Upper lobe of left lung (tissue), 4 donors: ENCODE measurements around the gene ALKBH5.

ENCODE experiments used
- POLR2A ChIP-seq, 4 donors: fragments of 450-650 bp; IDR thresholded peaks; one replicate each; pipeline ENCODE4 v1.5.1; 2016 to 2017; ENCODE audit warnings: antibody characterized with exemption in 4 of 4, mild to moderate bottlenecking in 2 of 4
- POLR2AphosphoS5 ChIP-seq, 2 donors: sonication (generic); formaldehyde crosslinking; IDR thresholded peaks; one replicate each; pipeline ENCODE4 v1.5.1; 2017; ENCODE audit warnings: antibody characterized with exemption in 2 of 2
- TF ChIP-seq, protein P1 (sequence below), 6 experiments: fragments of 450-650 bp in 4 of 6; fragments of 200-600 bp in 2 of 6; sonication (generic) in 2 of 6; IDR thresholded peaks; one replicate each; pipeline ENCODE4 v1.5.1; 2016 to 2019; ENCODE audit warnings: antibody characterized with exemption in 6 of 6

DNA sequence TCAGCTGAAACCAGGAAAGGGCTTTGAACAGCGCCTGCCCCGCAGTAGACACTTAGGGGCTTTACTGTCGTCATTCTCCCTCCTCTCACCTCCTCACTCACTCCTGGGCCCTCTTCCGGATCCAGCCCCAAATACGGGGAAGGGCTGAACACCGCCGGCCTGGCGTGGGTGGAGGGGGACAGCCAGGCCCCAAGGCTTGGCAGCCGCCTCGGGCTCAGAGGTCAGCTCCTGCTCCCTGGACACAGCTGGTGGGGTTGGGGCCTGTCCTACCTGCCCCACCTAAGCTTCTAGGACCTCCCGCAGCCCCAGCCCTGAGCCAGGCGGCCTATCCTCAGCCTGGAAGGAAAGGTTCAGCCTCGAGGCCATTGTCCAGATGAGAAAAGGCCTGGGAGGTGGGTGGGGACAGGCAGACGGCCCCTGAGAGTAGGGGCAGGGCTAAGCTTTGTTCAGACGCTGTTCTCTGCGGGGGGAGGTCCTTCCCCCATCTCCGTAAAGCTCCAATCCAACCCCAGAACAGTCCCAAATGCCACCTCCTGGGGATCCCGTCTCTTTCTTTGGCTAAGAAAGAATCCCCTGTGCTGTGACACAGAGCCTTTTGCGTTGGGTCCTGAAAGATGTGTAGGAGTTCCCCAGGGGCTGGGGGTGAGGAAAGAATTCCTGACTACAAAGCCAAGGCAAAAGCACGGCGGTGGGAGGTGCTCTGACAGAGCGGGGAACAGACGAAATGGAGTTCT, 40.9 kb downstream of the ALKBH5 start:
- TF ChIP-seq, protein P1, sequence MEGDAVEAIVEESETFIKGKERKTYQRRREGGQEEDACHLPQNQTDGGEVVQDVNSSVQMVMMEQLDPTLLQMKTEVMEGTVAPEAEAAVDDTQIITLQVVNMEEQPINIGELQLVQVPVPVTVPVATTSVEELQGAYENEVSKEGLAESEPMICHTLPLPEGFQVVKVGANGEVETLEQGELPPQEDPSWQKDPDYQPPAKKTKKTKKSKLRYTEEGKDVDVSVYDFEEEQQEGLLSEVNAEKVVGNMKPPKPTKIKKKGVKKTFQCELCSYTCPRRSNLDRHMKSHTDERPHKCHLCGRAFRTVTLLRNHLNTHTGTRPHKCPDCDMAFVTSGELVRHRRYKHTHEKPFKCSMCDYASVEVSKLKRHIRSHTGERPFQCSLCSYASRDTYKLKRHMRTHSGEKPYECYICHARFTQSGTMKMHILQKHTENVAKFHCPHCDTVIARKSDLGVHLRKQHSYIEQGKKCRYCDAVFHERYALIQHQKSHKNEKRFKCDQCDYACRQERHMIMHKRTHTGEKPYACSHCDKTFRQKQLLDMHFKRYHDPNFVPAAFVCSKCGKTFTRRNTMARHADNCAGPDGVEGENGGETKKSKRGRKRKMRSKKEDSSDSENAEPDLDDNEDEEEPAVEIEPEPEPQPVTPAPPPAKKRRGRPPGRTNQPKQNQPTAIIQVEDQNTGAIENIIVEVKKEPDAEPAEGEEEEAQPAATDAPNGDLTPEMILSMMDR (IDR thresholded peaks at IDR 0.05), result no peak
- no peak for TF ChIP-seq POLR2A (IDR thresholded peaks at IDR 0.05)
- no peak for TF ChIP-seq POLR2AphosphoS5 (IDR thresholded peaks at IDR 0.05)
